SU-DHL-6 (cell line): Measurements from ENCODE around the gene LRRC17.

Source experiments
- H2AFZ ChIP-seq: fragments of 200-600 bp; sonication (generic); 2 replicates; pipeline ENCODE4 v1.6.1; 2014; ENCODE audit warnings: low read depth, mild to moderate bottlenecking, moderate library complexity, mixed read lengths, antibody characterized with exemption, low read length; ENCODE audit not compliant: severe bottlenecking
- H3F3A ChIP-seq: fragments of 200-600 bp; shearing (Covaris generic); 2 replicates; pipeline ENCODE4 v1.6.0; 2016; ENCODE audit warnings: antibody characterized with exemption, mild to moderate bottlenecking; ENCODE audit not compliant: insufficient read depth
- H3K27ac ChIP-seq: fragments of 200-600 bp; sonication (generic); 2 replicates; pipeline ENCODE4 v1.5.1; 2016; ENCODE audit warnings: low read depth, mild to moderate bottlenecking, low read length, moderate library complexity, mixed read lengths
- H3K27me3 ChIP-seq: fragments of 200-600 bp; sonication (generic), shearing (Covaris generic); 2 replicates; pipeline ENCODE4 v1.6.0; 2014; ENCODE audit warnings: mild to moderate bottlenecking, low read length
- H3K36me3 ChIP-seq: fragments of 200-600 bp; sonication (generic); 2 replicates; pipeline ENCODE4 v1.6.1; 2014; ENCODE audit warnings: mild to moderate bottlenecking, low read length, mixed read lengths
- H3K4me2 ChIP-seq: fragments of 300-600, 200-600 bp; shearing (Covaris generic), sonication (generic); 2 replicates; pipeline ENCODE4 v1.6.0; 2014; ENCODE audit warnings: low read length, low read depth, mild to moderate bottlenecking; ENCODE audit not compliant: poor library complexity, severe bottlenecking
- H3K4me3 ChIP-seq: fragments of 200-600 bp; sonication (generic); 2 replicates; pipeline ENCODE4 v1.5.1; 2014; ENCODE audit warnings: antibody characterized with exemption, low read length, mild to moderate bottlenecking, mixed read lengths; ENCODE audit not compliant: insufficient read depth, poor library complexity, severe bottlenecking
- H3K79me2 ChIP-seq: fragments of 200-600 bp; sonication (generic); 2 replicates; pipeline ENCODE4 v1.6.1; 2014; ENCODE audit warnings: mild to moderate bottlenecking, low read length, moderate library complexity; ENCODE audit not compliant: insufficient read depth
- H3K9ac ChIP-seq: fragments of 200-600 bp; sonication (generic); 2 replicates; pipeline ENCODE4 v1.7.0; 2014; ENCODE audit warnings: mild to moderate bottlenecking, low read length
- H3K9me2 ChIP-seq: fragments of 200-600 bp; sonication (generic); replicated peaks from 2 replicates; pipeline ENCODE4 v1.6.1; 2014; ENCODE audit warnings: low read length; ENCODE audit not compliant: insufficient read depth
- H3K9me3 ChIP-seq: fragments of 200-600 bp; sonication (generic); 2 replicates; pipeline ENCODE4 v1.6.1; 2014; ENCODE audit warnings: low read length, mixed read lengths; ENCODE audit not compliant: insufficient read depth
- H4K20me1 ChIP-seq: fragments of 200-600 bp; sonication (generic); 2 replicates; pipeline ENCODE4 v1.6.1; 2014; ENCODE audit warnings: low read depth, mild to moderate bottlenecking, antibody characterized with exemption, low read length, moderate library complexity, mixed read lengths
- CTCF ChIP-seq: fragments of 200-600 bp; sonication (generic); IDR thresholded peaks from one replicate; pipeline ENCODE4 v1.5.1; 2017; ENCODE audit warnings: antibody characterized with exemption, mild to moderate bottlenecking, low read length, moderate library complexity; ENCODE audit not compliant: insufficient read depth, poor library complexity, severe bottlenecking
- EZH2phosphoT487 ChIP-seq: fragments of 200-600 bp; sonication (generic), shearing (Covaris generic); conservative IDR thresholded peaks from 2 replicates; pipeline ENCODE4 v1.6.1; 2018; ENCODE audit warnings: mild to moderate bottlenecking, antibody characterized with exemption, low read length, moderate library complexity, mixed read lengths

The LRRC17 gene

GRCh38 chr7:102912742-102913141 is at the start of gene LRRC17:
LRRC17 (plus strand) TSS chr7:102913000; CDS start chr7:102933914, 20,914 bp downstream.
- H3K4me3 ChIP-seq: no peak within 1 kb of the TSS
- H3F3A ChIP-seq: no peaks in the 10 kb centered on the region
- H3K9ac ChIP-seq: no peak within 1 kb of the TSS
- H3K9me2 ChIP-seq: no peaks in the 10 kb centered on the region
- H3K27ac ChIP-seq: no peak within 1 kb of the TSS
- no peak within 1 kb of the TSS for H3K4me2 ChIP-seq
- H3K36me3 ChIP-seq: no peaks in the 10 kb centered on the region
- no peaks in the 10 kb centered on the region for H4K20me1 ChIP-seq
- H3K79me2 ChIP-seq: no peaks in the 10 kb centered on the region
- H3K27me3 ChIP-seq: no peaks in the 10 kb centered on the region
- H2AFZ ChIP-seq: no peak within 1 kb of the TSS
- TF ChIP-seq CTCF: no peak
- H3K9me3 ChIP-seq: no peaks in the 10 kb centered on the region

GRCh38 chr7:102864958-102865357 is 47.8 kb upstream of the LRRC17 start:
- Histone ChIP-seq H3K9me2 (no peaks in the 10 kb centered on the region), H4K20me1 (no peaks in the 10 kb centered on the region), H2AFZ (no peak overlapping the region), H3K79me2 (no peaks in the 10 kb centered on the region), H3K36me3 (no peaks in the 10 kb centered on the region), H3K9me3 (no peaks in the 10 kb centered on the region), H3K4me2 (no peak overlapping the region), H3K4me3 (no peak overlapping the region), H3K27me3 (no peaks in the 10 kb centered on the region), H3K9ac (no peak overlapping the region), H3K27ac (no peak overlapping the region), H3F3A (no peaks in the 10 kb centered on the region)
- TF ChIP-seq EZH2phosphoT487 (no peak), CTCF (no peak)

GRCh38 chr7:102866535-102867215 is 46.1 kb upstream of the LRRC17 start:
- H3K4me3 ChIP-seq: no peak overlapping the region
- no peak for TF ChIP-seq EZH2phosphoT487
- no peak for TF ChIP-seq CTCF
- H3K9me3 ChIP-seq: no peaks in the 10 kb centered on the region
- no peaks in the 10 kb centered on the region for H3K9me2 ChIP-seq
- no peaks in the 10 kb centered on the region for H3K79me2 ChIP-seq
- H3K27ac ChIP-seq: no peak overlapping the region
- H3K4me2 ChIP-seq: no peak overlapping the region
- H3K9ac ChIP-seq: no peak overlapping the region
- no peaks in the 10 kb centered on the region for H3K36me3 ChIP-seq
- H4K20me1 ChIP-seq: no peaks in the 10 kb centered on the region
- H2AFZ ChIP-seq: no peak overlapping the region
- H3F3A ChIP-seq: no peaks in the 10 kb centered on the region
- no peaks in the 10 kb centered on the region for H3K27me3 ChIP-seq
